Omental fat pad (tissue), 4 donors: ENCODE results near the gene ZNF681. TPM values are rescaled to one million over a fixed set of nuclear protein-coding genes. Genes with fewer than 3 reads are reported as not detected.
"Not testable (repeated sequence)": the region's sequence is repeated elsewhere in the genome, so short reads cannot be mapped to it uniquely, and the experiment has no call there.

Source experiments
- ATAC-seq: fragments of 150-250 bp; one replicate; pipeline ENCODE4 v1.9.1; 2016; ENCODE audit warnings: mild to moderate bottlenecking, moderate library complexity; ENCODE audit not compliant: low FRiP score
- DNase-seq: peaks from one replicate; pipeline ENCODE4 v3.0.0-alpha.2; 2019; ENCODE audit warnings: low spot score
- total RNA-seq, 4 donors: library from RNA; depleted of rRNA; stranded (reverse); fragments of >200 nt; gene quantifications; one replicate each; pipeline ENCODE4 v1.1.0, GENCODE V29; 2016
- TF ChIP-seq, protein P1 (sequence below), 3 donors: fragments of 450-650 bp; IDR thresholded peaks; one replicate each; pipeline ENCODE4 v1.5.1; 2016 to 2017; ENCODE audit warnings: antibody characterized with exemption in 3 of 3, mild to moderate bottlenecking in 3 of 3, moderate library complexity in 2 of 3

ZNF681 gene
- total RNA-seq, 4 donors from 2014 or later, result 0.48 to 2.8 (median 0.56) TPM

DNA sequence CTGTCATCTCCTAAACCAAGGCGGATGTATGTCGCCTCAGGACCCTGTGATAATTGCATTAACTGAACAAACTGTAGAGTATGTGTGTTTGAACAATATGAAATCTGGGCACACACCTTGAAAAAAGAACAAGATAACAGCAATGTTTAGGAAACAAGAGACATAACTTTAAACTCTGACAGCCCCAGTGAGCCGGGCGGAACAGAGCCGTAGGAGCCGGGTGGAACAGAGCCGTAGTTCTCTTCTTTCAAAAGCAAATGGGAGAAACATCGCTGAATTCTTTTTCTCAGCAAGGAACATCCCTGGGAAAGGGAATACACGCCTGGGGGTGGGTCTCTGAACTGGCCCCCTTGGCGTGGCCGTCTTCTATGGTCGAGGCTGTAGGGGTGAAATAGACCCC, 39.9 kb downstream of the ZNF681 start:
- TF ChIP-seq, protein P1, sequence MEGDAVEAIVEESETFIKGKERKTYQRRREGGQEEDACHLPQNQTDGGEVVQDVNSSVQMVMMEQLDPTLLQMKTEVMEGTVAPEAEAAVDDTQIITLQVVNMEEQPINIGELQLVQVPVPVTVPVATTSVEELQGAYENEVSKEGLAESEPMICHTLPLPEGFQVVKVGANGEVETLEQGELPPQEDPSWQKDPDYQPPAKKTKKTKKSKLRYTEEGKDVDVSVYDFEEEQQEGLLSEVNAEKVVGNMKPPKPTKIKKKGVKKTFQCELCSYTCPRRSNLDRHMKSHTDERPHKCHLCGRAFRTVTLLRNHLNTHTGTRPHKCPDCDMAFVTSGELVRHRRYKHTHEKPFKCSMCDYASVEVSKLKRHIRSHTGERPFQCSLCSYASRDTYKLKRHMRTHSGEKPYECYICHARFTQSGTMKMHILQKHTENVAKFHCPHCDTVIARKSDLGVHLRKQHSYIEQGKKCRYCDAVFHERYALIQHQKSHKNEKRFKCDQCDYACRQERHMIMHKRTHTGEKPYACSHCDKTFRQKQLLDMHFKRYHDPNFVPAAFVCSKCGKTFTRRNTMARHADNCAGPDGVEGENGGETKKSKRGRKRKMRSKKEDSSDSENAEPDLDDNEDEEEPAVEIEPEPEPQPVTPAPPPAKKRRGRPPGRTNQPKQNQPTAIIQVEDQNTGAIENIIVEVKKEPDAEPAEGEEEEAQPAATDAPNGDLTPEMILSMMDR (IDR thresholded peaks at IDR 0.05), result no peak
- ATAC-seq (no peak), DNase-seq (no peak)

DNA sequence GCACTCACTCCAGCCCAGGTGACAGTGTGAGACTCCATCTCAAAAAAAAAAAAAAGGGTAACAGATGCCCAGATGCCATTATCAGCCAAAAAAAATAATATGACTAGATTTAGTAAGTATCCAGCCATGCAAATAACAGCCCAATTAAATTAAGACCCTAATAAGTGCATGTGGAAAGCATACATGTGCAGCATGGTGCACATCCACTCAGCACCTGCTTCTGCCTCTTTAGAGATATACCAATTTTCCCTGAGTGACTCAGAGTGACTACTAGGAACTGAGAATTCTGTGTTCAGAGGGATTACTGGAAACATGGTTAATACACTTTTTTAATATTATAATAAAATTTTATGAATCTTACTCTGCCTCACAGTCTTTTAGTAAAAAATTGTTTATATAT, 41.9 kb downstream of the ZNF681 start:
- no peak for ATAC-seq
- no peak for DNase-seq
- TF ChIP-seq, protein P1 (IDR thresholded peaks at IDR 0.05), result no peak

DNA sequence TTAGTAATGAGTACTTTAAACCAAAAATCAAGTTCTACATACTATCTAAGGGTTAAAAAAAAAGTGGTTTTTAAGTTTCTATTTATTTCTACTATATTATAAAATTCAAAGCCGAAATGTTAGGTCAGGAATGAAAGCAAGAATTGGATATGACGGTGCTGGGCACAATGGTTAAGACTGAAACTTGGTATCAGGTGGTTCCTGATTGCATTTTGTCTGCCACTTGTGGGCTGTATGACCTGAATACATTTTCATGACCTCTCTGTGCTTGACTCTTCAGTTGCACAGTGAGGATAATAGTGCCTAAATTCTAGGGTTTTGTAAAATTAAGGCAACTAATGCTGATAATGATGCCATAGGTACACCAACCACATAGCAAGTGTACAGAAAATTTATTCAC, 49.3 kb downstream of the ZNF681 start:
- DNase-seq (no peak), ATAC-seq (no peak)
- TF ChIP-seq, protein P1 (IDR thresholded peaks at IDR 0.05), result no peak

DNA sequence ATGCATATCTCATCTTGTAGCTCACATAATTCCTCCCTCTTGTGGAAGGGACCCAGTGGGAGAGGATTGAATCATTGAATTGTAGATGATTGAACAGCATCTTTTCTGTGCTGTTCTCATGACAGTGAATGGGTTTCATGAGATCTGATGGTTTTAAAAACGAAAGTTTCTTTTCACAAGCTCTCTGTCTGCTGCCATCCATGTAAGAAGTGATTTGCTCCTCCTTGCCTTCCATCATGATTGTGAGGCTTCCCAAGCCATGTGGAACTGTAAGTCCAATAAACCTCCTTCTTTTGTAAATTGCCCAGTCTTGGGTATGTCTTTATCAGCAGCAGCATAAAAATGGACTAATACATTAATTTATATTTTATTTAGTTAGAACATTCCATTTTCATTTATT, 52.0 kb downstream of the ZNF681 start:
- no peak for DNase-seq
- TF ChIP-seq, protein P1 (IDR thresholded peaks at IDR 0.05), result no peak
- no peak for ATAC-seq

DNA sequence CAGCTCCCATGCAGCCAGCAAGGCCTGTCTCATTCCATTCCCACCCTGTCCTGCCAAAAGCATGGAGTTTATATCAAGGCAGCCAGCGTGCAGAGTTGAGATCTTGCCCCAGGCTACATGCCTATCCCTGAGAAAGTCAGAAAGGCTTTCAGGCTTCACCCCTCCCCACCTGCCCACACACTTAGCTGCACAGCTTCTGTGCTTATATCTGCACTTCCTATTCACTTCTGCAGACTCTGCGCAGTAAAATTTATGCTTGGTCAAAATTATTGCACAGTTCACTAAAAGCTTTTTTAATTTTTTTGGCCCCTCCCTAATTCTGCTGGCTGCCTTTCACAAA, 59.2 kb downstream of the ZNF681 start:
- no peak for ATAC-seq
- TF ChIP-seq, protein P1 (IDR thresholded peaks at IDR 0.05), result no peak

DNA sequence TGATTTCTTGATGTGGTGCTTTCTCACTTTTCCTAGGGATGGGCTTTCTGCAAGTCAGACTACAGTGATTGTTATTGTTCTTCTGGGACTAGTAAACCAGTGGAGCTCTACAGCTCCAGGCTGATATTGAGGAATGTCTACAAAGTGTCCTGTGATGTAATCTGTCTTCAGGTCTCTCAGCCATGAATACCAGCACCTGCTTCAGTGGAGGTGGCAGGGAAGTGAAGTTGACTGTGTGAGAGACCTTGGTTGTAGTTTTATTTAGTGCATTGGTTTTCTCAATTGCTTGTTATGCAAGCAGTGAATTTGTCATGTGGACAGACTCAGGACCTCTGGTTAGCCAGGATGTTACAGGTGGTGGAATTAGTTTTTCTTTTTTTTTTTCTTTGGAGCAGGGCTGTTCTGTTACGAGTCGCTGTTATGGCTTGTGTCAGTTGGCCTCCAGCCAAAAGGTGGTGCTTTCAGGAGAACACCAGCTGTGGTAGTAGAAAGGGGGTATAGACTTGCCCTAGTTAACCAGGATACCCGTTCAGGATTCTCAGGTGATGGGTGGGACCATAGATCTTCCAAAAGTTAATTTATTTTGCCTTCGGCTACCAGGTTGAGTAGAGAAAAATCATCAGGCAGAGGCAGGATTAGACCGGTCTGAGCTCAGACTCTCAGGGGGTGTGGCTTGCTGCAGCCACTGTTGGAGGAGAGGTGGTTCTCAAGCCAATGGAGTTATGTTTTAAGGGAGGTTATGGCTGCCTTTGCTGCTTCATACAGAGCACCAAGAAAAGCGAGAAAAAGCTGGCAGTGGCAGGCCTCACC, 59.8 kb downstream of the ZNF681 start:
- DNase-seq, result no peak
- TF ChIP-seq, protein P1 (IDR thresholded peaks at IDR 0.05), result no peak
- ATAC-seq, result no peak

More for the DNA sequence above, 59.2 kb downstream of the ZNF681 start:
- no peak for DNase-seq

DNA sequence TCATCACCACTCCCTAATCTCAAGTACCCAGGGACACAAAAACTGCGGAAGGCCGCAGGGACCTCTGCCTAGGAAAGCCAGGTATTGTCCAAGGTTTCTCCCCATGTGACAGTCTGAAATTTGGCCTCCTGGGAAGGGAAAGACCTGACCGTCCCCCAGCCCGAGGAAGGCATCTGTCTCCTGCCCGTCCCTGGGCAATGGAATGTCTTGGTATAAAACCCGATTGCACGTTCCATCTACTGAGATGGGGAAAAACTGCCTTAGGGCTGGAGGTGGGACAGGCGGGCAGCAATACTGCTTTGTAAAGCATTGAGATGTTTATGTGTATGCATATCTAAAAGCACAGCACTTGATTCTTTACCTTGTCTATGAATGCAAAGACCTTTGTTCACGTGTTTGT, 65.8 kb downstream of the ZNF681 start:
- not testable (repeated sequence) for ATAC-seq, DNase-seq

Other genes with a start within 250 kb of the ZNF681 start
- gene ZNF675, start 71.7 kb downstream of the ZNF681 start, total RNA-seq, result 10 to 100 TPM in 1 of 4 donors, 1 to 10 TPM in 3; 3.7 to 16.9 (median 6.5) TPM
- 1 to 10 TPM in 1 of 4 donors, under 1 TPM in 3; 0.19 to 1.3 (median 0.37) TPM for gene ZNF726, start 156.0 kb upstream of the ZNF681 start, total RNA-seq